ENCODE results near the gene SPSB1.
A peak's percentile ranks its signal among the peaks of the same experiment; 100 is the strongest.

SPSB1 gene

DNA sequence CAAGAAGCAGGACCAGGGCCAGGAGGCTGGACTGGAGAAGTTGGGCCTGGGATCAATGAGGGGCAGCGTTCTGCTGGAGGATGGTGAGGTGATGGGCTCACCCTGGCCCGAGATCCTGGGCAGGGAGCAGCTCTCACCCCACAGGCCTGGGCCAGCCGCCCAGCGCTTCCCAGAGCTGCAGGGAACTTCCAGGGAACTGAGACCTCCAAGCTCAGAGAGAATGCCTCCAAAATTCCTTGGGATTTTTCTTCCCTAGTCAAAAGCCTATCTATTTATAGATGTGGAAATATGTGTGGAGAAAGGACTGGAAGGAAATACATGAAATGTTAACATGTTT is 121.2 kb downstream of the SPSB1 start:
- H3K27me3 Mint-ChIP-seq (ENCODE audit: low read depth): peaks cover 7% of the 10 kb centered on the region
- H3K36me3 Mint-ChIP-seq (ENCODE audit: low read depth): no peaks in the 10 kb centered on the region
- TF ChIP-seq, protein P1, sequence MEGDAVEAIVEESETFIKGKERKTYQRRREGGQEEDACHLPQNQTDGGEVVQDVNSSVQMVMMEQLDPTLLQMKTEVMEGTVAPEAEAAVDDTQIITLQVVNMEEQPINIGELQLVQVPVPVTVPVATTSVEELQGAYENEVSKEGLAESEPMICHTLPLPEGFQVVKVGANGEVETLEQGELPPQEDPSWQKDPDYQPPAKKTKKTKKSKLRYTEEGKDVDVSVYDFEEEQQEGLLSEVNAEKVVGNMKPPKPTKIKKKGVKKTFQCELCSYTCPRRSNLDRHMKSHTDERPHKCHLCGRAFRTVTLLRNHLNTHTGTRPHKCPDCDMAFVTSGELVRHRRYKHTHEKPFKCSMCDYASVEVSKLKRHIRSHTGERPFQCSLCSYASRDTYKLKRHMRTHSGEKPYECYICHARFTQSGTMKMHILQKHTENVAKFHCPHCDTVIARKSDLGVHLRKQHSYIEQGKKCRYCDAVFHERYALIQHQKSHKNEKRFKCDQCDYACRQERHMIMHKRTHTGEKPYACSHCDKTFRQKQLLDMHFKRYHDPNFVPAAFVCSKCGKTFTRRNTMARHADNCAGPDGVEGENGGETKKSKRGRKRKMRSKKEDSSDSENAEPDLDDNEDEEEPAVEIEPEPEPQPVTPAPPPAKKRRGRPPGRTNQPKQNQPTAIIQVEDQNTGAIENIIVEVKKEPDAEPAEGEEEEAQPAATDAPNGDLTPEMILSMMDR (IDR thresholded peaks at IDR 0.05; ENCODE audit: unreplicated experiment in 3 of 3): no peak
- H3K4me3 Mint-ChIP-seq: no peak overlapping the region
- H3K4me1 Mint-ChIP-seq: peaks cover 22% of the 10 kb centered on the region
- no peaks in the 10 kb centered on the region for H3K9me3 Mint-ChIP-seq
- H3K27ac Mint-ChIP-seq: peak overlapping the region; percentile 89 to 93 (median 89)

DNA sequence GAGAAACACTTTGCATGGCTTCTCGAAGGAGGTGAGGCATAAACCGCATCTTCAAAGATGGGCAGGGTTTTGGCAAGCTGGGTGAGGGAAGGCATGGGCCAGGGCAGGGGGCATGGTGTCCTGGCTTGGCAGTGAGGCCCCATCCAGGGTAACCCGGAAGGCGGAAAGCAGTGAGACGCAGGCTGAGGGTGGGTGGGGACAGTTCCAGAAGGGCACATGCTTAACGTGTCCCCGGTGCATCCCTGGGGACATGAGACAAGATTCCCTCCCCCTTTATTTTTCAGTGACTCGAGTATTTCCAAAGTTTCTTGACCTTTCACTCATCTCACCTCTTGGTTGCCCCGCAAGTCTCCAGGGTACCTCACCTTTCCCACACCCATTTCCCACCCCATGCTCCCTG is 123.8 kb downstream of the SPSB1 start:
- no peak overlapping the region for H3K4me3 Mint-ChIP-seq
- TF ChIP-seq, protein P1 (IDR thresholded peaks at IDR 0.05; ENCODE audit: unreplicated experiment in 3 of 3): no peak
- peaks cover 22% of the 10 kb centered on the region for H3K4me1 Mint-ChIP-seq
- H3K36me3 Mint-ChIP-seq (ENCODE audit: low read depth): no peaks in the 10 kb centered on the region
- no peaks in the 10 kb centered on the region for H3K9me3 Mint-ChIP-seq
- peak overlapping the region; percentile 42 to 69 (median 66) for H3K27ac Mint-ChIP-seq
- peaks cover 7% of the 10 kb centered on the region for H3K27me3 Mint-ChIP-seq (ENCODE audit: low read depth)

DNA sequence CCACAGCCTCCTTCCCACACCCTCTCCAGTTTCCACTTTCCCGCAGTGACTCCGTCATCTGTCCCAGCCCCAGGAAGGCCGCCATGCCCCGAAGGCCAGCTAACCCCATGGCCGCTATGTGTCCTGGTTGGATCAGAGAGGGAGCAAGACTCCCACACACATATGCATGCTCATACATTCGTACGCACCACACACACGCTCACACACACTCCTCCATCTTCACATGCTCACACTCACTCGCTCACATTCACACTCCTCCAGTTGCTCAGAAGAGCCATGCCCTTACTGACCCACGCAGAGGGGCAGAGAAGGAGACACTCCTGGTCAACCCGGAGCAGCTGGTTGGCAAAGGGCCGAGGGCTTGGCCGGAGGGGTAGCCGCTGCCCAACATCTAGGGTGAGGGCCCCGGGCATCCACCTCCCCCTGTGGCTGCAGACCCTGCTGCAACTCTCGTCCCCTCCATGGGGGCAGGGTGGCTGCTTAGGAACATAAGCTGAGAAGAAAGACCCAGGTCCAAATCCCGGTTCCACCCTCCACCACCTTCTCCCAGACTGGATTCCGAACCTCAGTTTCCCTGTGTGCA is 124.3 kb downstream of the SPSB1 start:
- Mint-ChIP-seq H3K4me1 (peaks cover 23% of the 10 kb centered on the region), H3K27ac (peak overlapping the region in 2 of 3 experiments; percentile 42 to 66), H3K4me3 (no peak overlapping the region), H3K36me3 (ENCODE audit: low read depth) (no peaks in the 10 kb centered on the region), H3K27me3 (ENCODE audit: low read depth) (peaks cover 7% of the 10 kb centered on the region), H3K9me3 (no peaks in the 10 kb centered on the region)
- TF ChIP-seq, protein P1 (IDR thresholded peaks at IDR 0.05; ENCODE audit: unreplicated experiment in 3 of 3): no peak

DNA sequence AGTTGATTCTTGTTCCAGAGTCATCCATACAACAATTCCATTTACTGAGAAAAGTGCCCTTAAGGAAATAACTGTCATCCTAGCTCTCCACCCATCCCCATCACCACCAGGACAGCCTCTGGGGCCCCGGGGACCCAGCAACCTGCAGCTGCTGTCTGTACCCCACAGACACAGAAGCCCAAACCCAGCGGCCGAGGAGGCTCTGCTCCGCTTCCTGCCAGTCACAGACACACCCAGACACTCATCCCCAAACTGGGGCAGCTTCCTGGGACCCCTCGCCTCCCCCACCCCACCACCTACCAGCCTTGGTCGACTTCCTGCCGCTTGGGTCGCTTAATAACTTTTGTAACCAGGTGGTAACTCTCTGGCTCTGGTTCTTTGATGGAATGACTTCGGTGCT is 125.0 kb downstream of the SPSB1 start:
- H3K9me3 Mint-ChIP-seq: no peaks in the 10 kb centered on the region
- peaks cover 7% of the 10 kb centered on the region for H3K27me3 Mint-ChIP-seq (ENCODE audit: low read depth)
- TF ChIP-seq, protein P1 (IDR thresholded peaks at IDR 0.05; ENCODE audit: unreplicated experiment in 3 of 3): no peak
- no peak overlapping the region for H3K4me3 Mint-ChIP-seq
- H3K4me1 Mint-ChIP-seq: peaks cover 23% of the 10 kb centered on the region
- H3K36me3 Mint-ChIP-seq (ENCODE audit: low read depth): no peaks in the 10 kb centered on the region
- peak overlapping the region in 2 of 3 experiments; percentile 42 to 43 for H3K27ac Mint-ChIP-seq

DNA sequence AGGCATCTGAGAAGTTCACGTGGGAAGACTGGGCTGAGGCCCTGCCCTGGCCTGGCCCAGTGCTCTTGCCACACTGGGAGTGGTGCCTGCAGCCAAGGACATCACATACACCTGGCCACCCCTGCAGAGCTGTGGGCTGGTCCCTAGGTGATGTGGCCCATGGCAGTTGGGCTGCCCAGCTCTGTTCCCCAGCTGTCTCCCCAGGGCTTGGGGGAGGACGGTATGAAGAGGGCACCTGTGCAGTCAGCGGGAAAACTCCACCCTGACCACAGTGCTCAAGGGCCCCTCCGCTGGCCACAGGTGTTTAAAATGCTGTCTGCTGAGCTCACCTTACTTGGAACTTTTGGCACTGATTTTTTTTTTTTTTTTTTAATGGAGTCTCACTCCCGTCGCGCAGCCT is 126.2 kb downstream of the SPSB1 start:
- TF ChIP-seq, protein P1 (IDR thresholded peaks at IDR 0.05; ENCODE audit: unreplicated experiment in 3 of 3): no peak
- Mint-ChIP-seq H3K36me3 (ENCODE audit: low read depth) (no peaks in the 10 kb centered on the region), H3K4me3 (no peak overlapping the region), H3K9me3 (no peaks in the 10 kb centered on the region), H3K27me3 (ENCODE audit: low read depth) (peaks cover 11% of the 10 kb centered on the region), H3K27ac (no peak overlapping the region), H3K4me1 (peaks cover 16% of the 10 kb centered on the region)

Measured in nephron (organoid).